GM12878 (cell line): Measurements from ENCODE around the gene LPAR3. TPM values are rescaled to one million over a fixed set of nuclear protein-coding genes. Genes with fewer than 3 reads are reported as not detected.

Source experiments
- ATAC-seq: fragments of 200-7000 bp; cut with Tn5 transposase; 3 replicates; pipeline ENCODE4 v1.9.1; 2020; ENCODE audit warnings: mild to moderate bottlenecking, moderate library complexity
- BruUV-seq: library from RNA; stranded (reverse); fragments of 400-500 nt; replicated peaks from 2 replicates; lab custom pipeline; 2021; lab: Mats Ljungman, UMichigan
- CTCF ChIA-PET: fragments of 300-600 bp; sonication (Branson Sonifier 250); formaldehyde crosslinking; extraction: SDS; loops from one replicate; lab custom pipeline; 2021; ENCODE audit warnings: inconsistent platforms; lab: Yijun Ruan, JAX
- POLR2A ChIA-PET: fragments of 350-600 bp; formaldehyde crosslinking; extraction: SDS; loops from one replicate; lab custom pipeline; 2021; ENCODE audit warnings: inconsistent platforms; lab: Charles Lee
- RAD21 ChIA-PET: fragments of 300-600 bp; sonication (Branson Sonifier 250); formaldehyde crosslinking; loops from one replicate; lab custom pipeline; 2023; ENCODE audit warnings: antibody characterized with exemption; ENCODE audit not compliant: unreplicated experiment; lab: Charles Lee
- SMC1A ChIA-PET: fragments of 300-600 bp; sonication (Branson Sonifier 250); formaldehyde crosslinking; loops from one replicate; lab custom pipeline; 2023; ENCODE audit not compliant: unreplicated experiment, uncharacterized antibody; lab: Charles Lee
- DNase-seq: peaks from one replicate; pipeline ENCODE4 v3.0.0-alpha.2; 2011; ENCODE audit warnings: low read depth, low spot score
- FAIRE-seq: peaks from 3 replicates; lab custom pipeline; 2011; peaks lifted over from hg19 to GRCh38; lab: Jason Lieb, UNC
- H2AFZ ChIP-seq: 2 replicates; pipeline ENCODE4 v1.6.0; 2011; ENCODE audit warnings: low read depth, low read length, control low read depth; ENCODE audit not compliant: control insufficient read depth
- H3K27ac ChIP-seq: 2 replicates; pipeline ENCODE4 v1.5.1; 2011; ENCODE audit warnings: control low read depth; ENCODE audit not compliant: control insufficient read depth, insufficient read depth
- H3K27me3 ChIP-seq, 2 experiments: replicated peaks in 1 of 2; 2 replicates each; pipeline versions ENCODE4 v1.6.0 to v1.6.1; 2011; ENCODE audit warnings: low read length in 1 of 2; ENCODE audit not compliant: control insufficient read depth in 2 of 2, insufficient read depth in 2 of 2
- H3K36me3 ChIP-seq, 2 experiments: 2 replicates each; pipeline ENCODE4 v1.5.1; 2011; ENCODE audit warnings: low read length in 1 of 2; ENCODE audit not compliant: control insufficient read depth in 2 of 2, insufficient read depth in 2 of 2
- H3K4me1 ChIP-seq: 2 replicates; pipeline ENCODE4 v1.6.1; 2011; ENCODE audit warnings: mild to moderate bottlenecking, low read length, moderate library complexity, mixed read lengths; ENCODE audit not compliant: control insufficient read depth, insufficient read depth
- H3K4me2 ChIP-seq: 2 replicates; pipeline ENCODE4 v1.6.0; 2011; ENCODE audit warnings: control low read depth; ENCODE audit not compliant: control insufficient read depth, insufficient read depth
- H3K4me3 ChIP-seq: fragments of 200-600 bp; sonication (generic); 2 replicates; pipeline ENCODE4 v1.5.1; 2016
- H3K79me2 ChIP-seq: 2 replicates; pipeline ENCODE4 v1.6.0; 2011; ENCODE audit warnings: low read length; ENCODE audit not compliant: control insufficient read depth, insufficient read depth
- H3K9ac ChIP-seq: 2 replicates; pipeline ENCODE4 v1.8.0; 2011; ENCODE audit warnings: low read length, control low read depth, mixed read lengths; ENCODE audit not compliant: control insufficient read depth, insufficient read depth
- H3K9me3 ChIP-seq: replicated peaks from 3 replicates; pipeline ENCODE4 v1.5.1; 2011; ENCODE audit warnings: mild to moderate bottlenecking, low read length; ENCODE audit not compliant: control insufficient read depth, insufficient read depth
- H4K20me1 ChIP-seq: 2 replicates; pipeline ENCODE4 v1.6.0; 2011; ENCODE audit not compliant: control insufficient read depth, insufficient read depth
- ATF3 ChIP-seq: IDR thresholded peaks from 2 replicates; pipeline ENCODE4 v1.6.1; 2011; ENCODE audit warnings: low read depth, mild to moderate bottlenecking, low read length, moderate library complexity, borderline replicate concordance; ENCODE audit errors: extremely low read depth
- BCL11A ChIP-seq: IDR thresholded peaks from 2 replicates; pipeline ENCODE4 v1.6.1; 2011; ENCODE audit warnings: low read depth, low read length
- CBX3 ChIP-seq: fragments of 200-600 bp; sonication (generic); IDR thresholded peaks from 2 replicates; pipeline ENCODE4 v1.6.1; 2016; ENCODE audit warnings: low read depth, borderline replicate concordance
- DPF2 ChIP-seq: fragments of 450-650 bp; IDR thresholded peaks from 2 replicates; pipeline ENCODE4 v1.6.1; 2017; ENCODE audit warnings: mild to moderate bottlenecking
- EP300 ChIP-seq, 2 experiments: fragments of 150-350 bp in 1 of 2; IDR thresholded peaks; 2 replicates each; pipeline ENCODE4 v1.6.1; 2011 to 2012; ENCODE audit warnings: low read depth in 2 of 2, low read length in 2 of 2, borderline replicate concordance in 1 of 2, improper control_type of control experiment in 1 of 2, inconsistent platforms in 1 of 2; ENCODE audit not compliant: control insufficient read depth in 1 of 2
- ETV6 ChIP-seq, 2 experiments: fragments of 450-650 bp in 1 of 2; IDR thresholded peaks in 1 of 2; conservative IDR thresholded peaks in 1 of 2; 2 replicates each; pipeline ENCODE4 v1.6.1; 2014; ENCODE audit warnings: antibody characterized with exemption in 1 of 2, borderline replicate concordance in 1 of 2, low read depth in 1 of 2, mild to moderate bottlenecking in 1 of 2, moderate library complexity in 1 of 2
- JUND ChIP-seq: IDR thresholded peaks from 2 replicates; pipeline ENCODE4 v1.6.1; 2012; ENCODE audit warnings: low read depth, mild to moderate bottlenecking, low read length, improper control_type of control experiment, moderate library complexity
- MXI1 ChIP-seq: fragments of 150-350 bp; IDR thresholded peaks from 2 replicates; pipeline ENCODE4 v1.6.1; 2011; ENCODE audit warnings: low read depth, mild to moderate bottlenecking, inconsistent platforms, low read length, improper control_type of control experiment
- NRF1 ChIP-seq: conservative IDR thresholded peaks from 2 replicates; pipeline ENCODE4 v1.6.1; 2011; ENCODE audit warnings: mild to moderate bottlenecking, low read depth, low read length, improper control_type of control experiment
- RBBP5 ChIP-seq: fragments of 200-600 bp; sonication (generic); conservative IDR thresholded peaks from 2 replicates; pipeline ENCODE4 v1.6.1; 2016
- RUNX3 ChIP-seq: IDR thresholded peaks from 2 replicates; pipeline ENCODE4 v1.6.1; 2012; ENCODE audit warnings: low read length, inconsistent platforms
- TAF1 ChIP-seq: IDR thresholded peaks from 2 replicates; pipeline ENCODE4 v1.6.1; 2011; ENCODE audit warnings: mild to moderate bottlenecking, low read depth, low read length, borderline replicate concordance
- TCF3 ChIP-seq: IDR thresholded peaks from 2 replicates; pipeline ENCODE4 v1.6.1; 2012; ENCODE audit warnings: low read depth, mild to moderate bottlenecking, low read length, borderline replicate concordance; ENCODE audit not compliant: insufficient read depth
- USF1 ChIP-seq: IDR thresholded peaks from 2 replicates; pipeline ENCODE4 v1.6.1; 2011; ENCODE audit warnings: borderline replicate concordance, low read depth, mild to moderate bottlenecking, moderate library complexity, mixed read lengths, low read length; ENCODE audit not compliant: insufficient read depth; ENCODE audit errors: extremely low read length
- ZNF592 ChIP-seq: fragments of 450-650 bp; IDR thresholded peaks from 2 replicates; pipeline ENCODE4 v1.6.1; 2017; ENCODE audit warnings: mild to moderate bottlenecking, moderate library complexity
- WGBS: methylation state at CpG from one replicate; pipeline ENCODE4 v1.1.6; 2016; ENCODE audit warnings: low lambda C conversion rate; ENCODE audit not compliant: insufficient replicate concordance, insufficient coverage; ENCODE audit errors: missing lambda C conversion rate; 5-methylcytosine and 5-hydroxymethylcytosine counted together
- in situ Hi-C: fragments of 300-500 bp; cut with MboI; formaldehyde crosslinking; loops from 9 replicates; pipeline ENCODE4 v1.14.3; 2018; ENCODE audit warnings: mixed read lengths
- intact Hi-C: fragments of 100-400 bp; cut with micrococcal nuclease; formaldehyde crosslinking; loops from one replicate; pipeline ENCODE4 v1.14.2; 2022; ENCODE audit not compliant: unreplicated experiment
- polyA plus RNA-seq, 11 experiments: library from polyadenylated mRNA; depleted of rRNA in 4 of 11; unstranded in 6 of 11; stranded (reverse) in 5 of 11; fragments of >200 nt; fragmentation: Nextera tagmentation in 4 of 11; fragmentation: Illumina TruSeq in 1 of 11; extraction: Ambion mirVana in 4 of 11; extraction: Trizol in 1 of 11; gene quantifications; 1 replicate in 1 of 11; 2 replicates in 10 of 11; pipeline versions ENCODE4 v1.2.1 to v1.2.3, GENCODE V29; 2011 to 2016; ENCODE audit warnings: inconsistent platforms in 2 of 11, missing spikeins in 2 of 11, low read depth in 1 of 11
- total RNA-seq, 4 experiments: library from RNA; depleted of rRNA in 3 of 4; stranded (reverse); fragments of >200 nt in 3 of 4; fragmentation: Illumina TruSeq in 1 of 4; extraction: Trizol in 1 of 4; gene quantifications; 2 replicates each; pipeline versions ENCODE4 v1.2.1 to v1.2.3, GENCODE V29; 2013 to 2021

Gene LPAR3
- total and polyA plus RNA-seq, 10 of the 15 experiments (the other 5 are each of a cell fraction or from before 2014, with no cell fraction given), result 0.03 to 0.31 (median 0.09) TPM; not detected in 3

- Histone ChIP-seq H2AFZ (no peak overlapping the region), H3K9me3 (no peaks in the 10 kb centered on the region), H3K9ac (no peak overlapping the region), H3K4me2 (no peak overlapping the region), H3K79me2 (no peaks in the 10 kb centered on the region), H3K36me3 (no peaks in the 10 kb centered on the region), H3K4me3 (no peak overlapping the region), H3K27me3 (peaks cover 2 to 6% of the 10 kb centered on the region in 2 experiments; a peak in 3 of 4 replicates), H3K27ac (no peak overlapping the region), H4K20me1 (no peaks in the 10 kb centered on the region), H3K4me1 (no peaks in the 10 kb centered on the region)
- ChIA-PET POLR2A (no interaction called here), SMC1A (interaction anchor here (1.0 to 2.2 kb wide), 2 partner anchors 8 to 9 kb away, joined by 3 to 10 read pairs; no protein-coding TSS in a partner anchor), RAD21 (interaction anchor here (0.8 to 1.0 kb wide), 2 partner anchors 11 to 171 kb away, joined by 3 read pairs; no protein-coding TSS in a partner anchor), CTCF (interaction anchor here (0.8 to 1.5 kb wide), 3 partner anchors 11 to 31 kb away, joined by 4 to 5 read pairs (median 5); no protein-coding TSS in a partner anchor)
- ATAC-seq (no peak), DNase-seq (no peak), FAIRE-seq (no peak)
- no TSS peak for BruUV-seq
- WGBS, result 46% methylated on average over 13 of the region's 13 CpGs
- in situ Hi-C loops, result loop anchor here (25.0 kb wide), 2 partner anchors 627 to 852 kb away; partner anchors contain the start of gene PRKACB
- intact Hi-C loops, result no loop called here
- TF ChIP-seq RBBP5, result no peak
- TF ChIP-seq USF1, result no peak
- no peak for TF ChIP-seq NRF1
- no peak for TF ChIP-seq CBX3
- TF ChIP-seq EP300 (IDR thresholded peaks at IDR 0.05; ENCODE audit: borderline replicate concordance in 1 of 2, control insufficient read depth in 1 of 2, low read depth in 2 of 2, low read length in 2 of 2), result no peak
- TF ChIP-seq RUNX3, result no peak
- TF ChIP-seq ZNF592, result no peak
- TF ChIP-seq JUND, result no peak
- TF ChIP-seq ETV6 (conservative IDR thresholded peaks at IDR 0.05 in 1 of 2, IDR thresholded peaks at IDR 0.05 in 1 of 2; ENCODE audit: borderline replicate concordance in 1 of 2, low read depth in 1 of 2), result no peak
- no peak for TF ChIP-seq TCF3
- TF ChIP-seq MXI1, result no peak
- TF ChIP-seq BCL11A, result no peak
- TF ChIP-seq ATF3, result no peak
- no peak for TF ChIP-seq DPF2
- no peak for TF ChIP-seq TAF1
Measured at GRCh38 chr1:84763912-84764680, 128.9 kb downstream of the LPAR3 start.
